OCI-LY3 (cell line): ENCODE data around the gene IL1RL2.

Source experiments
- H2AFZ ChIP-seq: fragments of 200-600, 300-600 bp; shearing (Covaris generic); 2 replicates; pipeline ENCODE4 v1.6.0; 2014; ENCODE audit warnings: antibody characterized with exemption, low read depth, low read length
- H3K27ac ChIP-seq: fragments of 200-600, 300-600 bp; sonication (generic); 2 replicates; pipeline ENCODE4 v1.5.1; 2014; ENCODE audit warnings: mild to moderate bottlenecking, low read length, moderate library complexity, mixed read lengths
- H3K27me3 ChIP-seq: fragments of 200-600, 300-600 bp; sonication (generic); 2 replicates; pipeline ENCODE4 v1.6.1; 2014; ENCODE audit warnings: low read depth, low read length, mixed read lengths
- H3K36me3 ChIP-seq: fragments of 200-600, 300-600 bp; sonication (generic); replicated peaks from 2 replicates; pipeline ENCODE3; 2014; ENCODE audit warnings: low read depth, low read length, mixed read lengths
- H3K4me1 ChIP-seq: fragments of 300-600, 200-600 bp; sonication (generic); 2 replicates; pipeline ENCODE4 v1.6.1; 2014; ENCODE audit warnings: low read length, mixed read lengths
- H3K4me2 ChIP-seq: fragments of 200-600, 300-600 bp; sonication (generic); 2 replicates; pipeline ENCODE4 v1.6.1; 2014; ENCODE audit warnings: low read length, mixed read lengths
- H3K4me3 ChIP-seq: fragments of 300-600, 200-600 bp; sonication (generic); 2 replicates; pipeline ENCODE4 v1.5.1; 2014; ENCODE audit warnings: antibody characterized with exemption, mild to moderate bottlenecking, low read length, moderate library complexity
- H3K79me2 ChIP-seq: fragments of 300-600, 200-600 bp; shearing (Covaris generic); 2 replicates; pipeline ENCODE4 v1.6.1; 2014; ENCODE audit warnings: mild to moderate bottlenecking, low read length, mixed read lengths
- H3K9ac ChIP-seq: fragments of 300-600, 200-600 bp; shearing (Covaris generic); 2 replicates; pipeline ENCODE4 v1.6.0; 2014; ENCODE audit warnings: mild to moderate bottlenecking, low read length, moderate library complexity
- H3K9me3 ChIP-seq: fragments of 200-600, 300-600 bp; shearing (Covaris generic); 2 replicates; pipeline ENCODE4 v1.6.1; 2014; ENCODE audit warnings: low read length, mixed read lengths; ENCODE audit not compliant: insufficient read depth
- H4K20me1 ChIP-seq: fragments of 200-600, 300-600 bp; sonication (generic); 2 replicates; pipeline ENCODE4 v1.6.1; 2016; ENCODE audit warnings: low read length, mixed read lengths; ENCODE audit not compliant: insufficient read depth
- EZH2phosphoT487 ChIP-seq: fragments of 200-600 bp; shearing (Covaris generic); IDR thresholded peaks from 2 replicates; pipeline ENCODE4 v1.6.1; 2018; ENCODE audit warnings: antibody characterized with exemption, mixed run types, low read depth
- TF ChIP-seq, protein P1 (sequence below): fragments of 200-600, 300-600 bp; sonication (generic); IDR thresholded peaks from 2 replicates; pipeline ENCODE4 v1.5.1; 2014; ENCODE audit warnings: antibody characterized with exemption, low read length, low read depth

IL1RL2 gene

GRCh38 chr2:102142829-102143449 lies 43.9 kb upstream of the IL1RL2 start:
- TF ChIP-seq EZH2phosphoT487, result no peak
- TF ChIP-seq, protein P1, sequence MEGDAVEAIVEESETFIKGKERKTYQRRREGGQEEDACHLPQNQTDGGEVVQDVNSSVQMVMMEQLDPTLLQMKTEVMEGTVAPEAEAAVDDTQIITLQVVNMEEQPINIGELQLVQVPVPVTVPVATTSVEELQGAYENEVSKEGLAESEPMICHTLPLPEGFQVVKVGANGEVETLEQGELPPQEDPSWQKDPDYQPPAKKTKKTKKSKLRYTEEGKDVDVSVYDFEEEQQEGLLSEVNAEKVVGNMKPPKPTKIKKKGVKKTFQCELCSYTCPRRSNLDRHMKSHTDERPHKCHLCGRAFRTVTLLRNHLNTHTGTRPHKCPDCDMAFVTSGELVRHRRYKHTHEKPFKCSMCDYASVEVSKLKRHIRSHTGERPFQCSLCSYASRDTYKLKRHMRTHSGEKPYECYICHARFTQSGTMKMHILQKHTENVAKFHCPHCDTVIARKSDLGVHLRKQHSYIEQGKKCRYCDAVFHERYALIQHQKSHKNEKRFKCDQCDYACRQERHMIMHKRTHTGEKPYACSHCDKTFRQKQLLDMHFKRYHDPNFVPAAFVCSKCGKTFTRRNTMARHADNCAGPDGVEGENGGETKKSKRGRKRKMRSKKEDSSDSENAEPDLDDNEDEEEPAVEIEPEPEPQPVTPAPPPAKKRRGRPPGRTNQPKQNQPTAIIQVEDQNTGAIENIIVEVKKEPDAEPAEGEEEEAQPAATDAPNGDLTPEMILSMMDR, result no peak
- Histone ChIP-seq H3K4me3 (no peak overlapping the region), H4K20me1 (no peaks in the 10 kb centered on the region), H3K27ac (no peak overlapping the region), H3K4me1 (no peaks in the 10 kb centered on the region), H3K9me3 (peaks cover 13% of the 10 kb centered on the region; the same call in 1 of the 2 replicates), H3K79me2 (no peaks in the 10 kb centered on the region), H2AFZ (no peak overlapping the region), H3K36me3 (no peaks in the 10 kb centered on the region), H3K4me2 (no peak overlapping the region), H3K9ac (no peak overlapping the region), H3K27me3 (no peaks in the 10 kb centered on the region)

DNA sequence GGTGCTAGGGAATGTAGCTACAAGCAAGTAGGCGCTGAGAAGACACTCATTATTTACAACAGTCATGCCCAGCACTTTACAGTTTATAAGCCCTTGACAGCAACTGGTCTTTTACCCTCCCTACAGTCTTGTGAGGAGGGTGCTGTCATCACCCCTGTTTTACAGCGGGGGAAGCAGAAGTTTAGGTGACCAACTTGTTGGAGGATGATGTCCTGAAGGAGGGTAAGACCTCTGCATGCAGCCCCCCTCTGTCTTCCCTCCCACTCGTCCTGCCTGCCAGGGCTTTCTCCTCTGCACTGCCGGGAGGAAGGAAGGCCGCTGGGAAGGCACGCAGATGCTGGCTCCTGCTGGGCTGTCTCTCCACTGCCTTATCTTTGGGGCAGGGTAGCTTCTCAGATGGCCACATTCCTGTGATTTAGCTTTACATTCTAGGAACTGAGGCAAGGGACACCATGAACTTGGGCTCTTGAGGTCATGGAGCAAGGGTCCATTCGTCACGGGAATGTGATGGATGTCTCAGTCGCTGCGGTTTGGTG lies 43.3 kb upstream of the IL1RL2 start:
- TF ChIP-seq, protein P1, result no peak
- TF ChIP-seq EZH2phosphoT487, result no peak

DNA sequence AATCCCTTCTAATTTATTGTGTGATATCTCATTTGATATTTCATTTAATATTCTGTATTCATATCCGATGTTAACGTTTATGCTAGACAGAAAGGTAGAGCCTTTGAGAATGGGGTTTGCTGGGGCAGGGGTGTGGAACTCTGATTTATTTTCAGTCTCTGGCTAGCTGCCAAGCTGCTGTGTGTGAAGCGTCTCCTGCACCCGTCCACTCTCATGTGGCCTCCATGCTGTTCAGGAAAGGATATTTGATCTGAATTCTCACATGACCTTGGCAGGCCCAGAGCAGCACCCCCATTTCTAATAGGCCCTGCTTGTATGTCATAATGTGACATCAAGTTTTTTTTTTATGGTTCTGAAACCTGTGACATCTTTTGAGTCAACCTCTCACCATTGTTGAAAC lies 42.7 kb upstream of the IL1RL2 start:
- Histone ChIP-seq H3K9ac (no peak overlapping the region), H2AFZ (no peak overlapping the region), H3K36me3 (no peaks in the 10 kb centered on the region), H3K4me1 (no peaks in the 10 kb centered on the region), H3K4me3 (no peak overlapping the region), H4K20me1 (no peaks in the 10 kb centered on the region), H3K9me3 (peaks cover 18% of the 10 kb centered on the region), H3K27me3 (no peaks in the 10 kb centered on the region), H3K27ac (no peak overlapping the region), H3K79me2 (no peaks in the 10 kb centered on the region), H3K4me2 (no peak overlapping the region)
- TF ChIP-seq EZH2phosphoT487, result no peak
- TF ChIP-seq, protein P1, result no peak

More for the DNA sequence above, 43.3 kb upstream of the IL1RL2 start:
- H3K9me3 ChIP-seq, result peaks cover 18% of the 10 kb centered on the region; the same call in 1 of the 2 replicates
- no peaks in the 10 kb centered on the region for H3K27me3 ChIP-seq
- H3K36me3 ChIP-seq, result no peaks in the 10 kb centered on the region
- H2AFZ ChIP-seq, result no peak overlapping the region
- H3K4me1 ChIP-seq, result no peaks in the 10 kb centered on the region
- no peak overlapping the region for H3K27ac ChIP-seq
- H3K79me2 ChIP-seq, result no peaks in the 10 kb centered on the region
- H4K20me1 ChIP-seq, result no peaks in the 10 kb centered on the region
- no peak overlapping the region for H3K9ac ChIP-seq
- H3K4me2 ChIP-seq, result no peak overlapping the region
- no peak overlapping the region for H3K4me3 ChIP-seq

GRCh38 chr2:102145107-102145506 lies 41.7 kb upstream of the IL1RL2 start:
- no peaks in the 10 kb centered on the region for H3K27me3 ChIP-seq
- H3K4me2 ChIP-seq, result no peak overlapping the region
- no peak for TF ChIP-seq EZH2phosphoT487
- no peaks in the 10 kb centered on the region for H3K36me3 ChIP-seq
- H3K9me3 ChIP-seq, result peaks cover 18% of the 10 kb centered on the region
- no peak overlapping the region for H3K9ac ChIP-seq
- no peaks in the 10 kb centered on the region for H3K4me1 ChIP-seq
- no peak overlapping the region for H2AFZ ChIP-seq
- no peak overlapping the region for H3K27ac ChIP-seq
- H3K79me2 ChIP-seq, result no peaks in the 10 kb centered on the region
- H3K4me3 ChIP-seq, result no peak overlapping the region
- H4K20me1 ChIP-seq, result no peaks in the 10 kb centered on the region
